Measurements from ENCODE around the gene NCCRP1. TPM values are rescaled to one million over a fixed set of nuclear protein-coding genes. Genes with fewer than 3 reads are reported as not detected.

Gene NCCRP1
- total RNA-seq, 1 donor from 2014 or later = not detected

DNA sequence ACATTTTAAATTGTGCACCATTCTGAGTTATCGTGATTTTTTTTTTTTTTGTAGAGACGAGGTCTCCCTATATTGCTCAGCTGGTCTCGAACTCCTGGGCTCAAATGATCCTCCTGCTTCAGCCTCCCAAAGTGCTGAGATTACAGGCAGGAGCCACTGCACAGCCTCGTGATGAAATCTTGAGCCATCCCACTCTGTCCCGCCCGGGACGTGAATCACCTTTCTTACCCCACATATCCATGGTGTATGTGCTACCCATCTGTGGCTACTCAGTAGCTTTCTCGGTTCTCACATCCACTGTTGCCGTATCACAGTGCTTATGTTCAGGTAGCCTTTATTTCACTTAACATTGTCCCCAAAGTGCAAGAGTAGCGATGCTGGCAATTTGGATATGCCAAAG is 44.7 kb upstream of the NCCRP1 start:
- Histone ChIP-seq H3K4me1 (peaks cover 31% of the 10 kb centered on the region), H3K36me3 (no peaks in the 10 kb centered on the region), H3K9me3 (replicated peaks) (no peaks in the 10 kb centered on the region), H3K27ac (replicated peaks) (no peak overlapping the region), H3K4me3 (no peak overlapping the region), H3K27me3 (ENCODE audit: low read depth) (no peaks in the 10 kb centered on the region)
- TF ChIP-seq, protein P1, sequence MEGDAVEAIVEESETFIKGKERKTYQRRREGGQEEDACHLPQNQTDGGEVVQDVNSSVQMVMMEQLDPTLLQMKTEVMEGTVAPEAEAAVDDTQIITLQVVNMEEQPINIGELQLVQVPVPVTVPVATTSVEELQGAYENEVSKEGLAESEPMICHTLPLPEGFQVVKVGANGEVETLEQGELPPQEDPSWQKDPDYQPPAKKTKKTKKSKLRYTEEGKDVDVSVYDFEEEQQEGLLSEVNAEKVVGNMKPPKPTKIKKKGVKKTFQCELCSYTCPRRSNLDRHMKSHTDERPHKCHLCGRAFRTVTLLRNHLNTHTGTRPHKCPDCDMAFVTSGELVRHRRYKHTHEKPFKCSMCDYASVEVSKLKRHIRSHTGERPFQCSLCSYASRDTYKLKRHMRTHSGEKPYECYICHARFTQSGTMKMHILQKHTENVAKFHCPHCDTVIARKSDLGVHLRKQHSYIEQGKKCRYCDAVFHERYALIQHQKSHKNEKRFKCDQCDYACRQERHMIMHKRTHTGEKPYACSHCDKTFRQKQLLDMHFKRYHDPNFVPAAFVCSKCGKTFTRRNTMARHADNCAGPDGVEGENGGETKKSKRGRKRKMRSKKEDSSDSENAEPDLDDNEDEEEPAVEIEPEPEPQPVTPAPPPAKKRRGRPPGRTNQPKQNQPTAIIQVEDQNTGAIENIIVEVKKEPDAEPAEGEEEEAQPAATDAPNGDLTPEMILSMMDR (IDR thresholded peaks at IDR 0.05; ENCODE audit: borderline replicate concordance) = no peak
- intact Hi-C loops (cut with micrococcal nuclease) = no loop called here
- no peak for DNase-seq

DNA sequence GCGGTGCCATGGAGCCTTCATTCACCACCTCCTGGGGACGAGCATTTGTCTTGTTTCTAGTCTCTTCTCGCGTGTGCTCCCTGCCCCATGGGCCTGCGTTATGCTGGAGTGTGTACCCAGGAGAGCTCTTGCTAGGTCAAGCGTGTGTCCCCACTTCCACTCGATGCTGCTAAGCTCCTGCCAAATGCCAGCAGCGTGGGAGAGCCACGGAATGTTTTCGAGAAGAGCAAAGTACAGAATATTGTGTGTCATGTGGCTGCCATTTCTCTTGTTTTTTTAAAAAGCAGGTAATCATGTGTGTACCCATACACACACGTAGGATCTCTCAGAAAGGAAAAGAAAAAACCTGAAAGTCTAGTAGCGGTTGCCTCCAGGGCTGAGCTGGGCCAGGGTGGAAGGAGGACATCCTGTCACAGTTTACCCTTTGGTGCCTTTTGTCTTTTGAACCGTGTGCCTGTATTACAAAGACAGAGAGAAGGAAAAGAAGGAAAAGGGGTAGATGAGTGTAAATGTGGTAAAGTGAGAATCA is 42.6 kb upstream of the NCCRP1 start:
- intact Hi-C loops (cut with micrococcal nuclease) = no loop called here
- no peak for DNase-seq
- no peak overlapping the region for H3K27ac ChIP-seq (replicated peaks)
- no peak overlapping the region for H3K4me3 ChIP-seq
- no peaks in the 10 kb centered on the region for H3K9me3 ChIP-seq (replicated peaks)
- H3K4me1 ChIP-seq = peaks cover 44% of the 10 kb centered on the region
- H3K27me3 ChIP-seq (ENCODE audit: low read depth) = no peaks in the 10 kb centered on the region
- H3K36me3 ChIP-seq = no peaks in the 10 kb centered on the region
- TF ChIP-seq, protein P1 (IDR thresholded peaks at IDR 0.05; ENCODE audit: borderline replicate concordance) = no peak

DNA sequence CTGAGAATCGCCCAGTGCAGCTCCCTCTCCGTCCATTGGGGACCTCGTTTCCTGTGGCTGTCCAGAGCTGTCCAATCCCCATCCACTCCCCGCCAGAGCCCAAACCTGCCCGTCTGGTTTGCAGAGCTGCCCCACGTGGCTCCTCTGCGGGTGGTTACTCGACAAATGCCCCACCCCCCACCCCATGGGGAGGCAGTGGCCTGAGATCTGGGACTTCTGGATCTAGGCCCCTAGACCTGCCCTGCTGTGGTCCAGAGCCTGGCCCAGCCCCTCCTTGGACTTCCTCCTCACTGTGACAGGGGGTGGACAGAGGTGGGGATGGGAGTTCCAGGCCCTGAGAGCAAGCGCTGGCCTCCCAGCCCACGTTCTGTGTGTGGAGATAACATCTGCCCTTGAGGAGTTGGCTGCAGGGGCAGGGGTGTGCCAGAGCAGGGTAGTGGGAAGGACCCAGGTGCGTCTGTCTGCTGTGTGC is 42.1 kb upstream of the NCCRP1 start:
- intact Hi-C loops (cut with micrococcal nuclease) = no loop called here
- Histone ChIP-seq H3K27me3 (ENCODE audit: low read depth) (no peaks in the 10 kb centered on the region), H3K4me3 (no peak overlapping the region), H3K36me3 (no peaks in the 10 kb centered on the region), H3K4me1 (peaks cover 44% of the 10 kb centered on the region), H3K27ac (replicated peaks) (no peak overlapping the region), H3K9me3 (replicated peaks) (no peaks in the 10 kb centered on the region)
- DNase-seq = no peak
- TF ChIP-seq, protein P1 (IDR thresholded peaks at IDR 0.05; ENCODE audit: borderline replicate concordance) = no peak

DNA sequence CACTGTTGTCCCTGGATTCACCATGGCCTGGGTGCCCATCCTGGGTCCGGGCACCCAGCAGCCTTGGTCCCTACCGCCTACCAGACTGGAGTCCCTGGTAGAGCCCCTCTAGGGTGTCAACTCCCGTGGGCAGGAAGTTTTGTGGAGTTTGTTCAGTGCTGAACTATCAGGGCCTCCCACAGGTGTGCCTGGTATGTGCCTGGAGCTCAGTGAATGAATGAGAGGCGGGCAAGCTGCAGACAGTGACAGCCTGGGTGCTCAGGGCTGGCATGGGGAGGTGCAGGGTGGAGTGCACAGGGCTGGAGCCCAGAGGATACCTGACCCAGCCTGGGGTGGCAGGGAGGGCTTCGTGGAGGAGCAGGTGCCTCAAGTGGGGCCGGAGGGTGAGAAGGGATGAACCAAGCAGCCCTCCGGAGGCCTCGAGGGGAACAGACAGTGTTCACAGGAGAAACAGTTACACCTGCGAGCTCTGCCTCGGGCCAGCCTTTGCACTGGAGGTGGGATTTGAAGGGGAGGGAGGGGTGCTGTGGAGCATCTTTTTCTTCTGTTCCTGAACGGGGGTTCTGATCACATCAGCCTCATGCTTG is 41.6 kb upstream of the NCCRP1 start:
- peaks cover 44% of the 10 kb centered on the region for H3K4me1 ChIP-seq
- TF ChIP-seq, protein P1 (IDR thresholded peaks at IDR 0.05; ENCODE audit: borderline replicate concordance) = no peak

DNA sequence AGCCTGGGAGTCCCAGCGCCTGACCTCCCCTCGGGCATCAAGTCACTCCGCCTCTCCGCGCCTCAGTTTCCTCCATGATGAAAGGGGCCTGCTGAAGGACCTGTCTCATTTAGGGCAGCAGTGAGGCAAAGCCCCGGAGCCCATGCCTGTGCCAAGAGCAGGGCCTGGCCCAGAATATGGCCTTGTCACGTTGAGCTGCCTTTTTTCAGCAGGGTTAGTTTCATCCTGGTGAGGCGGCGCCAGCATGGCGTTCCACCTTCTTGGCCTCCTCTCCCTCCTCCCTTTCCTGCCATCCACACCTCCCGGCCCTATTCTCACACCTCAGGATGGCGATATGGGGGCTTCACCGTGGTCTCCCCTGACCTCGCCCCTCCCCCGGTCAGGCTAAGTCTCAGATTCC is 41.0 kb upstream of the NCCRP1 start:
- H3K36me3 ChIP-seq = no peaks in the 10 kb centered on the region
- no peak for DNase-seq
- no peak overlapping the region for H3K27ac ChIP-seq (replicated peaks)
- no peaks in the 10 kb centered on the region for H3K27me3 ChIP-seq (ENCODE audit: low read depth)
- TF ChIP-seq, protein P1 (IDR thresholded peaks at IDR 0.05; ENCODE audit: borderline replicate concordance) = no peak
- H3K4me1 ChIP-seq = peaks cover 44% of the 10 kb centered on the region
- H3K4me3 ChIP-seq = no peak overlapping the region
- H3K9me3 ChIP-seq (replicated peaks) = no peaks in the 10 kb centered on the region
- intact Hi-C loops (cut with micrococcal nuclease) = no loop called here

More for the DNA sequence above, 41.6 kb upstream of the NCCRP1 start:
- DNase-seq = no peak
- Histone ChIP-seq H3K9me3 (replicated peaks) (no peaks in the 10 kb centered on the region), H3K27me3 (ENCODE audit: low read depth) (no peaks in the 10 kb centered on the region), H3K27ac (replicated peaks) (no peak overlapping the region), H3K4me3 (no peak overlapping the region), H3K36me3 (no peaks in the 10 kb centered on the region)
- intact Hi-C loops (cut with micrococcal nuclease) = no loop called here

Measured in left ventricle myocardium inferior (tissue), 1 donor.